ENCODE measurements around the gene LRG1. TPM values are rescaled to one million over a fixed set of nuclear protein-coding genes. Genes with fewer than 3 reads are reported as not detected.

Gene LRG1
- polyA plus RNA-seq, 1 experiment = 0.05 TPM

DNA sequence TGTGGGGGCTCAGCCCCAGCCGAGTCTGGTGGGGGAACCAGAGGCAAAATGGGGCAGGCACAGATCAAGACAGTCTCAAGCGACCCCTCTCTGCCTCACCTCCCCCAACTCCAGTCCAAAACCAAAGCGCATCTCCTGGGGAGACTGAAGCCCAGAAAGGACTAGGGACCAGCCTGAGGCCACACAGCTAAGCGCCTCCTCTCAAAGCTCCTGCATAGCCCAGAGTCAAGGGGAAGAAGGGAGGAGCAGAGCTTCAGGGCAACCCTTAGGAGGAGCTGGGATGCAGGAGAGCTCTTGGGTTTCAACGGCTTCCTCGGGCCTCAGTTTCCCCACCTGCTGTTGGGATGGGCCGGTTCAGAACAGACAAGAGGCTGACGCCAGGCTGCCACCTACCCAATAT lies 39.6 kb upstream of the LRG1 start:
- DNase-seq (ENCODE audit: low read depth, low spot score) = no peak
- H3K9me3 ChIP-seq (ENCODE audit: control insufficient read depth, insufficient read depth, low read length) = no peaks in the 10 kb centered on the region; the same call in 1 of the 2 replicates
- no peak overlapping the region for H3K4me3 ChIP-seq (ENCODE audit: low read depth, low read length)
- peaks cover 31% of the 10 kb centered on the region for H3K27me3 ChIP-seq (ENCODE audit: control insufficient read depth, insufficient read depth, low read length)
- ChIA-PET CTCF (no interaction called here), POLR2A (no interaction called here)
- TF ChIP-seq, protein P1, sequence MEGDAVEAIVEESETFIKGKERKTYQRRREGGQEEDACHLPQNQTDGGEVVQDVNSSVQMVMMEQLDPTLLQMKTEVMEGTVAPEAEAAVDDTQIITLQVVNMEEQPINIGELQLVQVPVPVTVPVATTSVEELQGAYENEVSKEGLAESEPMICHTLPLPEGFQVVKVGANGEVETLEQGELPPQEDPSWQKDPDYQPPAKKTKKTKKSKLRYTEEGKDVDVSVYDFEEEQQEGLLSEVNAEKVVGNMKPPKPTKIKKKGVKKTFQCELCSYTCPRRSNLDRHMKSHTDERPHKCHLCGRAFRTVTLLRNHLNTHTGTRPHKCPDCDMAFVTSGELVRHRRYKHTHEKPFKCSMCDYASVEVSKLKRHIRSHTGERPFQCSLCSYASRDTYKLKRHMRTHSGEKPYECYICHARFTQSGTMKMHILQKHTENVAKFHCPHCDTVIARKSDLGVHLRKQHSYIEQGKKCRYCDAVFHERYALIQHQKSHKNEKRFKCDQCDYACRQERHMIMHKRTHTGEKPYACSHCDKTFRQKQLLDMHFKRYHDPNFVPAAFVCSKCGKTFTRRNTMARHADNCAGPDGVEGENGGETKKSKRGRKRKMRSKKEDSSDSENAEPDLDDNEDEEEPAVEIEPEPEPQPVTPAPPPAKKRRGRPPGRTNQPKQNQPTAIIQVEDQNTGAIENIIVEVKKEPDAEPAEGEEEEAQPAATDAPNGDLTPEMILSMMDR (IDR thresholded peaks at IDR 0.05; ENCODE audit: low read depth, low read length) = no peak
- no peak overlapping the region for H3K27ac ChIP-seq (ENCODE audit: low read depth, low read length)

DNA sequence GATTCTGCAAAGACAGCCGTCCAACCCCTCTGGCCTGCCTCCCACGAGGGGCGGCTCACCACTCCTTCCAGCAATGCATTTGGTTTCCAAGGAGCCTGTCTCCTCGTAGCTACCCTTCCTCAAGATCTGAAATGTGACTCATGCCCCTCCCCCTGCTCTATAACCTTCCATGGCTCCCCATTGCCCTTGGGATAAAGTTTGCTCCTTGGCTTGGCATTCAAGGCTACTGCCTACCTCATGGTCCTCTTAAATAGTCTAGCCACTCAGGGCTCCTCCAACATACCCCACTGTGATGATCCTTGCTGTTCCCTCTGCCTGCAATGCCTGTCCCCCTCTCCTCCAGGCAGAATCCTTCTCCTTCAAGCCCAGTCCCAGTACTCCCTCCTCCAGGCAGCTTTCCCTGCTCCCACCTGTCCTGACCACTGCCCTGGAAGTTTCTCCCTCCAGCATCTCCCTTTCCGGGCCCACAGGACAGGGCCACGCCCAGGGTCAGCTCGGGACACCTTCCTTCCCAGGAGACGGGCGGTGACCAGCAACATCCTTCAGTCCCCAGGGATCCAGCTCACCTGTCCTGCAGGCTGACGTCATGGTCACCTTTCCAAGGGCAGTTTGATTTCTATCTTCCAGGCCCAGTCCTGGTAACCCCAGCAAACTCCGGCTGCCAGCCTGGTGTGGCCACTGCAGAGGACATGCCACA lies 38.9 kb upstream of the LRG1 start:
- H3K9me3 ChIP-seq (ENCODE audit: control insufficient read depth, insufficient read depth, low read length) = no peaks in the 10 kb centered on the region
- H3K27ac ChIP-seq (ENCODE audit: low read depth, low read length) = no peak overlapping the region
- H3K4me3 ChIP-seq (ENCODE audit: low read depth, low read length) = no peak overlapping the region
- DNase-seq (ENCODE audit: low read depth, low spot score) = no peak
- H3K27me3 ChIP-seq (ENCODE audit: control insufficient read depth, insufficient read depth, low read length) = peaks cover 30% of the 10 kb centered on the region
- TF ChIP-seq, protein P1 (IDR thresholded peaks at IDR 0.05; ENCODE audit: low read depth, low read length) = no peak
- CTCF ChIA-PET = interaction anchor here (0.7 kb wide), 1 partner anchor 58 kb away, joined by 3 read pairs; no protein-coding TSS in a partner anchor
- POLR2A ChIA-PET = no interaction called here

DNA sequence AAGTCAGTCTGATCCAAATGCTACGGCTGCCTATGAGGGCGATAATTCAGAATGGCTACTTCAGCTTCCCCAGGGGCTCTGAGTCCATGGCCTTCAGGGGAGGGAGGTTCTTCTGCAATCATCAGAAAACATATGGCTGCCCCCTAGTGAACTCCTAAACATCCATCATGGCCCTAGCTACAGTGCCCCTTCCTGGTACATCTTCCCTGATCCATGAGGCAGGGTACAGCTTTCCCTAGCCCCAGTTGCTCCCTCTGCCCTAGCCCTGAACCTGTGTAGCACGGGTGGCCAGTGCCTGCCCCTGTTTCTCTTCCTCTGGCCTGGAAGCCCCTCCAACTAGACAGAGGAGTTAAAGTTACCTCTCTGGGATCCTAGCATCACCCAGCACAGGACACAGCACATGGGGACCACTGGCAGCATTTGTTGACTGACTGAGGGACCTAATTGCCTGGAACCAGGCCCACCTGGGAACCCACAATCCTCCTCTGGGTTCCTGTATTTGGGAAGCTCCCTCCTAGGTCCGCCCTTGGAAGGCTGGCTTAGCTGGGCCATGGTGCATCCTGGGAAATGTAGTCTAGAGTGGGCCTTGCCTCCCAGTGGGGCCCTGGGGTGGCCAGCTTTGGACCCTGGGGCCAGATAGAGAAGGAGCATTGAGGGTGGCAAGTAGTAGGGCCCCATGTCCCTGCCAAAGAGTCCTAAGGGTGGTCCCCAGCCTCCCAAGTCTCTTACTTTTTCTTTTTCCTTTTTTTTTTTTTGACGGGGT lies 37.4 kb upstream of the LRG1 start:
- H3K27me3 ChIP-seq (ENCODE audit: control insufficient read depth, insufficient read depth, low read length) = peaks cover 29% of the 10 kb centered on the region
- TF ChIP-seq, protein P1 (IDR thresholded peaks at IDR 0.05; ENCODE audit: low read depth, low read length) = no peak
- H3K4me3 ChIP-seq (ENCODE audit: low read depth, low read length) = no peak overlapping the region
- POLR2A ChIA-PET = interaction anchor here (0.7 kb wide), 1 partner anchor 178 kb away, joined by 4 read pairs; no protein-coding TSS in a partner anchor
- H3K27ac ChIP-seq (ENCODE audit: low read depth, low read length) = no peak overlapping the region
- CTCF ChIA-PET = interaction anchor here (0.9 to 3.2 kb wide), 7 partner anchors 9 to 59 kb away, joined by 6 to 23 read pairs (median 12); no protein-coding TSS in a partner anchor
- no peaks in the 10 kb centered on the region for H3K9me3 ChIP-seq (ENCODE audit: control insufficient read depth, insufficient read depth, low read length)
- DNase-seq (ENCODE audit: low read depth, low spot score) = no peak

DNA sequence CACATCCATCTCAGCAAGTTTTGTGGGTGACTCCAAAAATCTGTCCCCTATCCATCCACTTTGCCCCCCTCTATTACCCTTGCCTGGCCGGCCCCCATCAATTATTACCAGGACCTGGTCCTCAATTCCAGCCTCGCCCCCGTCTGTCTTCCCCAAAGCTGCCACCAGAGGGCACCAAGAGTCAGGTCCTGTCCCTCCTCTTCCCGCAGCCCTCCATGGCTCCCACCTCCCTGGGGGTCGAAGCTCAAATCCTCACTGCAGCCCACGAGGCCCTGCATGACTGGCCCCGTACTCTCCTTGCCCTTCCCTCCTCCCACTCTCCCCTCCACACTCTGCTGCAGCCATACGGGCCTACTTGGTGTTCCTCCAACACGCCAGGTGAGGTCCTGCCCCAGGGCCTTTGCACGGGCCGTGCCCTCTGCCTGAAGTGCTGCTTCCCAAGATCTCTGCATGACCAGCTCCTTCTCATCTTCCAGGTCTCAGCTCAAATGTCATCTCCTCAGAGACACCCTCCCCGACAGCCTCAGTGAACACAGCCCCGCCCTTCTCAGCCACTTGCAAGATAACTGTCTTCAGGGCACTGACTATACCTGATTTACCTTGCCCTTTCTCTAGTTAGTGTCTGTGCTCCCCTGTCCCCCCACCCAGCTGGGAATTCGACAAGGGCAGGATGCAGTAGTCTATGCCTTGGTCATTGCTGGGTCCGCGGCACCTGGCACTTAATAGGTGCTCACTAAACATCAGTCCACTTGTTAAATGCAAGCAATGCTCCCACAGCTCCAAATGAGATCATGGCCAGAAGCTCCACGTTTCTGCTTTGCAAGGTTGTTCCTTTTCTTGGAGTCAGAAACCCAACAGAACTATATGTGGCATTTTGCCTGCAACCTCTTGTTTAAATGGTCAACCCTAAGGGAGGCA lies 36.4 kb upstream of the LRG1 start:
- TF ChIP-seq, protein P1 (IDR thresholded peaks at IDR 0.05; ENCODE audit: low read depth, low read length) = peak; percentile 70
- CTCF ChIA-PET = interaction anchor here (0.9 to 3.2 kb wide), 7 partner anchors 10 to 60 kb away, joined by 3 to 23 read pairs (median 12); no protein-coding TSS in a partner anchor
- H3K9me3 ChIP-seq (ENCODE audit: control insufficient read depth, insufficient read depth, low read length) = no peaks in the 10 kb centered on the region
- no peak for DNase-seq (ENCODE audit: low read depth, low spot score)
- peak overlapping the region; percentile 61 for H3K27ac ChIP-seq (ENCODE audit: low read depth, low read length)
- peaks cover 24% of the 10 kb centered on the region for H3K27me3 ChIP-seq (ENCODE audit: control insufficient read depth, insufficient read depth, low read length)
- no peak overlapping the region for H3K4me3 ChIP-seq (ENCODE audit: low read depth, low read length)
- POLR2A ChIA-PET = interaction anchor here (0.6 kb wide), 1 partner anchor 104 kb away, joined by 3 read pairs; no protein-coding TSS in a partner anchor
